Measurements from ENCODE around the gene DALRD3.

DALRD3 gene

DNA sequence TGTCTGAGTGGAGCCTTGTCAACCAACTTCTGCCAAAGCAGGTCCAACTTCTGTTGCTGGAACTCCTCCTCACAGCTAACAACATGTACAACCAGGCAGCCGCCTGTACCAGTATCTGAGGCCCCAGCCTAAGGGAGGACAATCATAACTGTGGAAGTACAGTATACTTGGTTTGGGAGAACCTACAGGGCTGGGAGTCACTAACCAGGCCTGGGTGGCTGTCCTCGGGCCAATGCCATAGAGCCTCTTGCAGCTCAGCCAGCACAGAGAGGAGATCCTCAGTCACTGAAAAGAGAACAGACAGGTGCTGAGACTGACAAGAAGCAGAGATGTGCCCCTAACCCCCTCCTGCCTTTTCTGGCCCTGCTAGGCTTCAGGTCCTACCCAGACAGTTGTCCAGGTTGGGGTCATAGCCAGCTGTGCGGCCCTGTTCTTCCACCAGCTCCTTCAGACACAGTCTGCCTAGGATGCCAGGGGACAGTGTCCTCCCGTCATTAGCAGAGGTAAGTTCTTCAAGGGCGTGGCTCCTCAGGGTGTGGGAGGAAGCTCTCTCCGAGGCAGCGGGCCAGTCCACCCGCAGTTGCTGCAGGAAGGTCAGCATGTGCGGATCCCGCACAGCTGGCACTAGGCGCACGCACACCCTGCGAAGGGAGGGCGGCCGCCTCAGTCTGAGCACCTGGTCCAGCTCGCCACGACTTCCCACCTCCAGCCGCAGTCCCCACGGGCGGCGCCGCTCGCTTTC is 980 bp downstream of the DALRD3 start:
- TF ChIP-seq, protein P1, sequence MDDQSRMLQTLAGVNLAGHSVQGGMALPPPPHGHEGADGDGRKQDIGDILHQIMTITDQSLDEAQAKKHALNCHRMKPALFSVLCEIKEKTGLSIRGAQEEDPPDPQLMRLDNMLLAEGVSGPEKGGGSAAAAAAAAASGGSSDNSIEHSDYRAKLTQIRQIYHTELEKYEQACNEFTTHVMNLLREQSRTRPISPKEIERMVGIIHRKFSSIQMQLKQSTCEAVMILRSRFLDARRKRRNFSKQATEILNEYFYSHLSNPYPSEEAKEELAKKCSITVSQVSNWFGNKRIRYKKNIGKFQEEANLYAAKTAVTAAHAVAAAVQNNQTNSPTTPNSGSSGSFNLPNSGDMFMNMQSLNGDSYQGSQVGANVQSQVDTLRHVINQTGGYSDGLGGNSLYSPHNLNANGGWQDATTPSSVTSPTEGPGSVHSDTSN (CRISPR knock-in tag; IDR thresholded peaks at IDR 0.05), result no peak
- TF ChIP-seq ZNF133 (tag by site-specific recombination; IDR thresholded peaks at IDR 0.05) (peak; percentile 74), PRDM1 (tag by site-specific recombination; IDR thresholded peaks at IDR 0.05) (peak; percentile 27; the same call in 1 of the 2 replicates), KLF1 (tag by site-specific recombination; IDR thresholded peaks at IDR 0.05) (peak; percentile 19; the same call in 1 of the 2 replicates), ZNF184 (tag by site-specific recombination; IDR thresholded peaks at IDR 0.05) (no peak), ZNF660 (tag by site-specific recombination; IDR thresholded peaks at IDR 0.05) (no peak), ZNF530 (tag by site-specific recombination; IDR thresholded peaks at IDR 0.05; ENCODE audit: low read depth) (no peak), ZNF169 (tag by site-specific recombination; IDR thresholded peaks at IDR 0.05) (no peak), ZNF37A (tag by site-specific recombination; IDR thresholded peaks at IDR 0.05) (no peak), ZNF791 (tag by site-specific recombination; IDR thresholded peaks at IDR 0.05) (no peak), SETDB1 (IDR thresholded peaks at IDR 0.05; ENCODE audit: insufficient read length, low read length) (no peak), ZNF423 (tag by site-specific recombination; IDR thresholded peaks at IDR 0.05) (no peak)
- TF ChIP-seq, protein P2, sequence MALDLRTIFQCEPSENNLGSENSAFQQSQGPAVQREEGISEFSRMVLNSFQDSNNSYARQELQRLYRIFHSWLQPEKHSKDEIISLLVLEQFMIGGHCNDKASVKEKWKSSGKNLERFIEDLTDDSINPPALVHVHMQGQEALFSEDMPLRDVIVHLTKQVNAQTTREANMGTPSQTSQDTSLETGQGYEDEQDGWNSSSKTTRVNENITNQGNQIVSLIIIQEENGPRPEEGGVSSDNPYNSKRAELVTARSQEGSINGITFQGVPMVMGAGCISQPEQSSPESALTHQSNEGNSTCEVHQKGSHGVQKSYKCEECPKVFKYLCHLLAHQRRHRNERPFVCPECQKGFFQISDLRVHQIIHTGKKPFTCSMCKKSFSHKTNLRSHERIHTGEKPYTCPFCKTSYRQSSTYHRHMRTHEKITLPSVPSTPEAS (tag by site-specific recombination; IDR thresholded peaks at IDR 0.05), result peak; percentile 63
- TF ChIP-seq, protein P3, sequence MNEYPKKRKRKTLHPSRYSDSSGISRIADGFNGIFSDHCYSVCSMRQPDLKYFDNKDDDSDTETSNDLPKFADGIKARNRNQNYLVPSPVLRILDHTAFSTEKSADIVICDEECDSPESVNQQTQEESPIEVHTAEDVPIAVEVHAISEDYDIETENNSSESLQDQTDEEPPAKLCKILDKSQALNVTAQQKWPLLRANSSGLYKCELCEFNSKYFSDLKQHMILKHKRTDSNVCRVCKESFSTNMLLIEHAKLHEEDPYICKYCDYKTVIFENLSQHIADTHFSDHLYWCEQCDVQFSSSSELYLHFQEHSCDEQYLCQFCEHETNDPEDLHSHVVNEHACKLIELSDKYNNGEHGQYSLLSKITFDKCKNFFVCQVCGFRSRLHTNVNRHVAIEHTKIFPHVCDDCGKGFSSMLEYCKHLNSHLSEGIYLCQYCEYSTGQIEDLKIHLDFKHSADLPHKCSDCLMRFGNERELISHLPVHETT (tag by site-specific recombination; IDR thresholded peaks at IDR 0.05), result no peak
- TF ChIP-seq, protein P4, sequence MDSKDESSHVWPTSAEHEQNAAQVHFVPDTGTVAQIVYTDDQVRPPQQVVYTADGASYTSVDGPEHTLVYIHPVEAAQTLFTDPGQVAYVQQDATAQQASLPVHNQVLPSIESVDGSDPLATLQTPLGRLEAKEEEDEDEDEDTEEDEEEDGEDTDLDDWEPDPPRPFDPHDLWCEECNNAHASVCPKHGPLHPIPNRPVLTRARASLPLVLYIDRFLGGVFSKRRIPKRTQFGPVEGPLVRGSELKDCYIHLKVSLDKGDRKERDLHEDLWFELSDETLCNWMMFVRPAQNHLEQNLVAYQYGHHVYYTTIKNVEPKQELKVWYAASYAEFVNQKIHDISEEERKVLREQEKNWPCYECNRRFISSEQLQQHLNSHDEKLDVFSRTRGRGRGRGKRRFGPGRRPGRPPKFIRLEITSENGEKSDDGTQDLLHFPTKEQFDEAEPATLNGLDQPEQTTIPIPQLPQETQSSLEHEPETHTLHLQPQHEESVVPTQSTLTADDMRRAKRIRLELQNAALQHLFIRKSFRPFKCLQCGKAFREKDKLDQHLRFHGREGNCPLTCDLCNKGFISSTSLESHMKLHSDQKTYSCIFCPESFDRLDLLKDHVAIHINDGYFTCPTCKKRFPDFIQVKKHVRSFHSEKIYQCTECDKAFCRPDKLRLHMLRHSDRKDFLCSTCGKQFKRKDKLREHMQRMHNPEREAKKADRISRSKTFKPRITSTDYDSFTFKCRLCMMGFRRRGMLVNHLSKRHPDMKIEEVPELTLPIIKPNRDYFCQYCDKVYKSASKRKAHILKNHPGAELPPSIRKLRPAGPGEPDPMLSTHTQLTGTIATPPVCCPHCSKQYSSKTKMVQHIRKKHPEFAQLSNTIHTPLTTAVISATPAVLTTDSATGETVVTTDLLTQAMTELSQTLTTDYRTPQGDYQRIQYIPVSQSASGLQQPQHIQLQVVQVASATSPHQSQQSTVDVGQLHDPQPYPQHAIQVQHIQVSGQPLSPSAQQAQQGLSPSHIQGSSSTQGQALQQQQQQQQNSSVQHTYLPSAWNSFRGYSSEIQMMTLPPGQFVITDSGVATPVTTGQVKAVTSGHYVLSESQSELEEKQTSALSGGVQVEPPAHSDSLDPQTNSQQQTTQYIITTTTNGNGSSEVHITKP (tag by site-specific recombination; IDR thresholded peaks at IDR 0.05), result peak; percentile 88
- H3K4me1 ChIP-seq (ENCODE audit: control insufficient read depth, insufficient read depth, low read length), result no peaks in the 10 kb centered on the region
- CTCF ChIA-PET, result interaction anchor here (0.6 to 1.5 kb wide), 5 partner anchors 9 to 458 kb away, joined by 3 to 8 read pairs (median 3); no protein-coding TSS in a partner anchor
- H3K4me3 ChIP-seq (ENCODE audit: low read depth, low read length), result peak overlapping the region; percentile 80
- H3K9me3 ChIP-seq (ENCODE audit: control insufficient read depth, insufficient read depth, low read depth, low read length), result no peaks in the 10 kb centered on the region
- peaks cover 0 to 46% of the 10 kb centered on the region in 2 experiments; a peak in 1 of 3 replicates for H3K36me3 ChIP-seq (ENCODE audit: control insufficient read depth in 2 of 2, insufficient read depth in 1 of 2, low read length in 2 of 2)
- H3K27ac ChIP-seq (ENCODE audit: extremely low read depth, low read depth, low read length), result peak overlapping the region; percentile 47; the same call in 1 of the 2 replicates
- POLR2A ChIA-PET, result interaction anchor here (1.2 to 10.4 kb wide), 7 partner anchors 10 to 300 kb away, joined by 3 to 141 read pairs (median 6); partner anchors contain the start of genes IMPDH2, IP6K2, P4HTM and QRICH1

Measured in HEK293 (cell line).